NCI-H460 (cell line): Measurements from ENCODE around the gene BIK. TPM values are rescaled to one million over a fixed set of nuclear protein-coding genes. Genes with fewer than 3 reads are reported as not detected.

Experiments
- DNase-seq: peaks from one replicate; pipeline ENCODE4 v3.0.0-alpha.2; 2016; ENCODE audit warnings: low read depth; ENCODE audit errors: extremely low read depth
- total RNA-seq: library from RNA; depleted of rRNA; stranded (reverse); fragments of >200 nt; shearing (Covaris generic); gene quantifications from 2 replicates; pipeline ENCODE4 v1.2.3, GENCODE V29; 2014

BIK gene
- total RNA-seq, 1 experiment from 2014 or later: 0.74 TPM

DNA sequence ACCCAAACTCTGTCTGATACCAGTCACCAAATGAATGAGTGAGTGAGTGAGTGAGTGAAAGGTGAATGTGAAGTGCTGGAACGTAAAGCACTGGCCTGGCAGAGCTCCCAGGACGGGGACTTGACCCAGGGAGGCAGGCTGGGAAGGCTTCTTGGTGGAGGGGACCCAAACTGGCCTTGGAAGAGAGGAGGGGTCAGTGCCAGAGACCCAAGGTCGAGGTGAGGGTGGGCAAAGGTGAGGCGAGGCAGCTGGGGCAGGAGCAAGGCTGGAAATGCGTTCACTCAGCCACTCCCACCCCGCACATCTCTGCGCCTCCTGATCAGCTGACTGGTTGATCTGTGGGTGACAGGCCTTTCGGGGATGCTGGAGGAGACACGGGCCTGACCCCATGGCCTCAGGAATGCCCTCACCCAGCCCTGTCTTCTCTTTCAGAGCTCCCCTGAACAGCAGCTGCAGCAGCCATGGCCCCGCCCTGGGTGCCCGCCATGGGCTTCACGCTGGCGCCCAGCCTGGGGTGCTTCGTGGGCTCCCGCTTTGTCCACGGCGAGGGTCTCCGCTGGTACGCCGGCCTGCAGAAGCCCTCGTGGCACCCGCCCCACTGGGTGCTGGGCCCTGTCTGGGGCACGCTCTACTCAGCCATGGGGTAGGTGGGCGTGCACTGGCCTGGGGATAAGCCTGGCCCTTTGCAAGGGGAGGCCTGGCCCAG, 48.4 kb downstream of the BIK start:
- DNase-seq: no peak

DNA sequence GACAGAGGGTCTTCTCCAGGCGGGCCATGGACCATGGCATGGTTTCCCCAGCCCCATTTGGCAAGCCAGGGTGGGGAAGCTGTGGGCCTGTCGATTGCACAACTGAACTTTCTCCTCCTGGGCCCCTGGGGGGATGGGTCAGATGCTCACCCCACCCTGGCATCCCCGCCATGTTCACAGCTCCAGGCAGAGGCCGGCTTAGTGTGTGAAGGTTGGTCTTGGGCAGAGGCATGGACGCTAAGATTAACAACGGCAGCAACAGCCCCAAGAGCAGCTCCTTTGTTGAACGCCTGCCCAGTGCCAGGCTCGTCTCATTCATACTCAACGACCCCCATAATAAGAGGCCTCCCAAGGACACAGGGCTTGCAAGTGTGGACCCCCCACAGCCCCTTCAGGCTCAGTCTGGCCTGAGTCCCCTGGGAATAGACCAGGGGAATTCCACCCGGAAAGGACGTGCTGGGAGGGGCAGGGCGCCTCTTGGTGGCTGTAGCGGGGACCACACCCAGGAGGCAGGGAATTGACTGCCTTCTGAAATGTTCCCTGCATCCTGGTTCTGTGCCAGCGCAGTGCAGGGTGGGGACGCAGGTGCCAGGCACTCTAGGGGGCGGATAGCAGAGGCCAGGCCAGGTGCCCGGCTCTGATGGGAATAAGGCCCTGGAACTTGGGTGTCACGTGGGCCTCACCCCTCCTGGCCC, 49.1 kb downstream of the BIK start:
- DNase-seq: no peak

DNA sequence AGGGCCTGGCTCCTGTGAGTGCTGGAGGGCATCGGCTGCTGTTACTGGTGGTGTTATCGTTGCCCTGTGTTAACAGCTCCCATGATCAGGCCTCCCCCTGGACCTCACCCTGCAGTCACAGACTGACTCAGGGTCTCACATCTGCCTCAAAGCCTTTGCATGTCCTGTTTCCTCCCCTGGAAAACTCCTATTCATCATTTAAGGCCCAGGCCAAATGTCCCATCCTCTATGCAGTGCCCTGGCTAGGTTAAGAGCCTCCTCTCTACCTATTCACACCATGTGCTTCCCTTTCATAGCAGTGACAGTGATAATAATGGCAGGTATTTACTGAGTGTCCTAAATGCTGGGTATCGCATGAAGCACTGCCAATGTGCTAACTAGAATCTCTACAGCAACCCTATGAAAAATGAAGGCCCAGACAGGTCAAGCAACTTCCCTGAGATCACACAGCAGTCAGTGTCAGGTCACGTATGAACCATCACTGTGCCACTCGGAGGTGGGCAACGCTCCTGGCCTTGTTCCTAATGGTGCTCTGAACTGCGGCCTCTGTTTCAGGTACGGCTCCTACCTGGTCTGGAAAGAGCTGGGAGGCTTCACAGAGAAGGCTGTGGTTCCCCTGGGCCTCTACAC, 50.1 kb downstream of the BIK start:
- DNase-seq: no peak

DNA sequence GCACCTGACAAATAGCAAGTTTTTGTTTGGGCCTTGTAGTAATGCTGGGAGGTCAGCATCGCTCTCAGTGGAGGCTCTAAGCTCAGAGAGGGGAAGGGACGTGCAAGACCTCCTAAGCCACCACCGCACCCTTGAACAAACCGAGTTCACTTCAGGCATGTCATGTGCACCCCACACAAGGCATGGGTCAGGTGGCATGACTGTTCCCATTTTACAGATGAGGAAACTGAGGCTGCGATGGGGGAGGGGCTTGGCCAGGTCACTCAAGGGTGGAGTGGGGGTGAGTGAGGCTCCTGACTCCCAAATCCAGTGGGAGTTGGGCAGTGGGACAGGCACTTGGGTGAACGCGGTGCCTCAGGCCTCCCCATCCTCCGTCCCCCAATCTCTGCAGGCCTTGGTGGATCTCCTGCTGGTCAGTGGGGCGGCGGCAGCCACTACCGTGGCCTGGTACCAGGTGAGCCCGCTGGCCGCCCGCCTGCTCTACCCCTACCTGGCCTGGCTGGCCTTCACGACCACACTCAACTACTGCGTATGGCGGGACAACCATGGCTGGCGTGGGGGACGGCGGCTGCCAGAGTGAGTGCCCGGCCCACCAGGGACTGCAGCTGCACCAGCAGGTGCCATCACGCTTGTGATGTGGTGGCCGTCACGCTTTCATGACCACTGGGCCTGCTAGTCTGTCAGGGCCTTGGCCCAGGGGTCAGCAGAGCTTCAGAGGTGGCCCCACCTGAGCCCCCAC, 52.0 kb downstream of the BIK start:
- DNase-seq: no peak

DNA sequence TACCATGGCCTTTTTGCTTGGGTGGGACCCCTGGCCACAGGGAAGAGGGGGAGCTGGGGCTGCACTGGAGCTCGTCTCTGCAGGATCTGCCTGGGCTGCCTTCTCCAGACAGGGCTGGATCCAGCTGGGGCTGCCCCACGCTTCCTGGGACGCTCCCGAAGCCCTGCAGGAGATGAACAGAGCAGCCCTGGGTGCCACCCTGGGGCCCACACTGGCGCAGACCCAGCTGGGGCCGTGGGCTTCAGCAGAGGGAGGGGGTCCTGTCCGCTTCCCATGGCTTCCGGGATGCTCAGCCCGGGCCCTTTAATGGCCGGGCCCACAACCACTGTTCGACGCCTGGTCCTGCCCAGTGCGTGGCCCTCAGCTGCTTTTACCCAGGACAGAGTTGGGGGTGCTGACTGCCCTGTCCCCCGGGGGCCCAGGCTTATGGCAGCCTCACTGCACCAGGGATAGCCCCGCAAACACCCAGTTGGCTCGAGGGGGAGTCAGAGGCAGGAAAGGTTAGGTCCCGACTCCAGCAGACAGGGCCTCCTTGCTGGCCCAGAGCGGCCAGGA, 52.8 kb downstream of the BIK start:
- no peak for DNase-seq

DNA sequence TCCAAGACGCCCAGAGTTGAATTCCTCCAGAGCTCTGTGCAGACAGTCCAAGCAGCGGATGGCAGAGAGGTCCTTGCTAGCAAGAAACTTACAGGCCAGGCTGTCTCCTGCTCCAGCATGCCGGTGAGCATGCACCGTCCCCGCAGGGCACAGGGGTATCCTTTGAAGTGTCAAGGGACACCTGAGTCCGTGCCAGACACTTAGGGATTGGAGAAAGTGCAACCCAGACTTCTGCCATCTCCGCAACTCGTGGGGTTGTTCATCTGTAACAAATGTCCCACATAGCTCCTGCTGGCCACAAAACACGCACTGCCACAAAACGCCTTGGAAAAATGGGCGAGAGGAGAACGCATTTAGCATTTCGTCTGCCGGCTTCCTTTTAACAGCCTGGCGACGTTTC, 54.1 kb downstream of the BIK start:
- no peak for DNase-seq

DNA sequence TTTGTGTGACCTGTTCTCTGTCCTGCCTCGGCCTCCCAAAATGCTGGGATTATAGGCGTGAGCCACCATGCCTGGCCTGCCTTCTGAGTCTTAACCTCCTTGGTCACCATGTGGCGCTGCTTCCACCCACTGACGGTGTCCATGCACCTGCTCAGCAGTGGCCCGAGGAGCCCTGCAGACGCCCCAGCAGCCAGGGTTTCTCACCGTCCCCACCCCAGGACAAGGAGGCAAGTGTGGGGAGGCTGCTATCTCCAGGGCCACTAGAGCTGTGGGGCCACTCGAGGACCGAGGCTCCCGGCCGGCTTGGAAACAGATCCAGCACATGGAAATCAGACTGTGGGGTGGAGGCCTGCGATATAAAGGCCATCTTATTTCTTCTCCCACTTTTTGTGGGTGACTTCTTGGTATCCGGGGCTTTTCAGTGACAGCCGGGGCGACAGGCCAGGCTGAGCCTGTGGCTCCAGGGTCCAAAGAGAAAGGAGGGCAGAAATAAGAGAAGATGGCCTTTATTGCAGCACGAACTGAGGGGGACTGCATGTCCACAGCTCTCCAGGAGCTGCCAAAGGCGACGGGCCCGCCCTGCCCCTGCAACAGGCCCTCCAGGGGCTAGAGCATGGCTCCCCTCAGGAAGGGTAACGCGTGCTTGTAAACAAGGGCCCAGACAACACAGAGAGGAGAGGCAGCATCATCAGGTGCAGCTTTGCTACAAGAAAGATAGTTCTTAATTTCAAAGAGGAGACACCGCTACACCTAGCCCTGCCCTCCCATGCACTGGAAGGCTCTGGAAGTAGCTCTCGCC, 55.8 kb downstream of the BIK start:
- DNase-seq: no peak

DNA sequence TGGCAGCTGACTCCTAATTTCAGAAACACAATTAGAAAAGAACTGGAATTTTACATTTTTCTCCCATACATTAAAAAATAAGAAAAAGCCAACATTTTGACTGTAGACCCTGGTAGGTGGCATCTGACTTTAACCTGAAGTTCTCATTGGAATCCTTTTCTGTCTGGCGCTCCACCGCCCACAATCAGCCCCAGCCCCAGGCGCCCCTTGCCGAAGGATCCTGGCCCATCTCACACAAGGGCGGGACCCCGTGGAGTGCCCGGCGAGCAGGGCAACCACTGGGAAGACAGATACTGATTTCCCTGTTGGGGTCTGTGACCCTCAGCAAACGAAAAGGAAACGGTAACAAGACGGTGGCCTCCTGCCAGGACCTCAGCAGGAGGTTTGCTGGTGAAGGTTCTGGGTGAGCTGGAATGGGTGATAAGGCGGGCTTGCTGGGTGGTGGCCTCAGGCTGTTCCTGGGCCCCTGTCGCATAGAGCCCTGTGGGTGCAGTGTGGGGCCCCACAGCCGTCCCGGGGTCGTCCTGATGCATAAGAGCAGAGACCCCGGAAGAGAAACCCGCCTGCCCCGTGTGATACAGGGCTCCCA, 56.5 kb downstream of the BIK start:
- DNase-seq: no peak

DNA sequence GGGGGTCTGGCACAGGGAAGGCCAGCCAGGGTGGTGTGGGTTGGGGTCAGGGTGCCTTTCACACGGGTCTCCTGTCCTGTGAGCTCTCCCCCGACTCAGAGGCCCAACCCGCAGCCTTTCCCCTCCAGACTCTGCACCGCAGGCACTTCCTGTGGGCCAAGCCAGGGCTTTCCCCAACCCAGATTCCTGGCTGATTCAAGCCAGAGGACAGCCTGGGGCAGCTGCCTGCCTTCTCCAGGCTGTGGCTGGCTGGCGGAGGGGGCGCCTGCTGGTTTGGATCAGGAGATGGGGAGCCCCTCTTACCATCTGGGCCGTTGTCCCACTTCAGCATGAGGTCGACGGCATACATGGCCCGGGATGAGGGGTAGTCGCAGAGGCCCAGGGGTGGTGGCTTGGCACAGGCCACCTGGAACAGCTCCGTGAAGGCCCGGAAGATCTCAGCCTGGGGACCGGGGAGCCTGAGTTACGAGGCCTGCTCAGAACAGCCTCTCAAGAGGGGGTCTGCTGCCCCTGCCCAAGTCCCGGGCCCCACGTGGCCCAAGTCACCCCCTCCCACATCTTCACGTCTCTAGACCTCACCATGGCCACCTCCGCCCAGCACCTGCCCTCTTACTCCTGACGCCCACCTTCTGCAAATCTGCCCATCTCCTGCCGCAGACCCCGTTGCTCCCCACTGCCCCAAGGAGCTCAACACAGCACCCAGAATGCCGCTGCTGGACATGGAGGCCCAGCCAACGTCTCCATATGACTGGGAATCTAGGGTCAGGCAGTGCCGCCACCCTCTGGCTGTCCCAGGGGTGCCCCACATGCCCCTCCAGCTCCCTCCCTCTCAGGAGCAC, 58.1 kb downstream of the BIK start:
- no peak for DNase-seq

DNA sequence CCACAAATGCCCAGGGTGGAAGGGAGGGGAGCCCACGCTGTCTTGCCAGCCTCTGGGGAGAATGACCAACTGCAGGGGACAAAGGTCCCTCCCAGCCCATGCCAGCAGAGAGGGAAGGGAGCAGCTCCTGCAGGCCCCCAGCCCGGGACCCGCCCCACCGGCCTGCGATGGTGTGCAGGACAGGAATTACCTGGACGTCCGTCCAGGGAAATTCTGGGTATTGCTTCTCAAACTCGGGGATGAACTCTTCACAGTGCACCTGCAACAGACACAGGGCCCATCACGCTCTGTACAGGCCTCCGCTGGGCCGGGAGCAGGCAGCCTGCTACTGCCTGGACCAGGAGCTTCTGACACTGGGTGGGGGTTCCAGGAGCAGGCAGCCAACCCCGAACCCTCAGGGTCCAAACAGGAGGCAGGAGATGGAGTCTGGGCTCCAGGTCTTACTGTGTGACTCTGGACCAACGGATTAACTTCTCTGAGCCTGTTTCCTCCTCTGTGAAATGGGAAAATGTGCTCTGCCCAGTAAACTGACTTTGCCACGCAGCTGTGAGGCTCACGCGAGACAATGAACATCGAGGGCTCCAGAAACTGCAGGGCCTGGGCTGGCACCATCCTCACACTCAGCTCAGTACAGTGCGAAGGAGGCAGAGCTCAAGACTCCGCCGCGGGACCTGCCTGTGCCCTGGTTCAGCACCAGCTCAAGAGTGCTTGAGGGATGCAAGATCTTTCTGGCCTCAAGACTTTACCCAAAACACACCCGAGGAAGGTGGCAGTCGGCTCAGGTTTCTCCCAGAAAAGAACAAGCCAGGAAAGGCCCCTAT, 59.0 kb downstream of the BIK start:
- no peak for DNase-seq

DNA sequence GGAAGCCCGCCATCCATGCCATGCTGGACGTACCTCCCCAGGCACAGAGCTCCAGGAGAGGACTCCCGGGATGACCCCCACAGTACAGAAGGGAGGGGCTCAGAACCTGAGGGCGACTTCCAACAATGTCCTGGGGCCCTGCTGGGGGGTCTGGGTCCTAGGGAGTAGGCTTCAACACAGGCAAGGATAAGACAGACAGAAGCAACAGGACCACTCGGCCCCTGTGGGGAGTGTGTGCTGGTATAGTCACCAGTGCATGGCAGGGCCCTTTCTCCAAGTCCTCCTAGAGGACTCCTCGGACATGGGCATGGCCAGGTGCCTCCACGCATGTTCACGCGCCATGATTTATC, 59.6 kb downstream of the BIK start:
- no peak for DNase-seq

DNA sequence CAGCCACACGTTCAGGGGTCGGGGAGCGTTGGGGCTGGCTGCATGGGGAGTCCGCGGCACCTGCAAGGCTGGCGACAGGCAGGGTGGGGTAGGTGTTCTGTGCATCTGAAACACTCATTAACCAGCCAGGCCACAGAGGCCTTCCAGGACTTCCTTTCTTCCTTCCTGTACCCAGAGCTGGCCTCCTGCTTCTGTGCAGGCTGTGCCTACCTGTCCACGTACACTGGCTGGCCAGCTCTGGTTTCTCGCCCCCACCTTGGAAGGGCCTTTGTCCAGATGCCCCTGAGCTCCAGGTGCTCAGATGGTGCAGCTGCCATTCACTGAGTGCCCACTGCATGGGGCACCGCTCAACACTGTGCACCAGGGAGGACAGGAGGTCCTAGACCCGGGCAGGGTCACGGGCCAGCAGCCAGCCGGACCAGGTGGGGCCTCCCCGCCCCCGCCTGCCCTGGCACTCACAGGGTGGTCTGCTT, 60.5 kb downstream of the BIK start:
- DNase-seq: no peak

DNA sequence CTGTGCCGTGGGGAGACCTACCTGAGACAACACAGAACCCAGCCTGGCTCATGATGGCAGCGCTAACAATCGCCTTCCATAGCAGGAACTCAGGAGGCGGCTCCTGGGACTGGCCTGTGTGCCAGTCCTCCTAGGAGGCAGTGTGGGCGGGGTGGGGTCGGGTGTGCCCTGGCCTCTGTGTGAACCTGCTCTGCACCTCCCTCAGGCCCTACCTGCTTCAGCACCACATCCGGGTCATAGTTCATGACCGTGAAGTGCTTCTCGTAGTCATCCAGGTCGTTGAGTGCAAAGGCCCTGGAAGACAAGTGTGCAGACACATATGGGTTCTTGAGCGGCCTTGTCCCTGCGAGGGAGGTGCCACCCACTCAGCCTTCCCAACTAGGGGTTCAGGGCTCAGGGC, 61.1 kb downstream of the BIK start:
- DNase-seq: no peak

DNA sequence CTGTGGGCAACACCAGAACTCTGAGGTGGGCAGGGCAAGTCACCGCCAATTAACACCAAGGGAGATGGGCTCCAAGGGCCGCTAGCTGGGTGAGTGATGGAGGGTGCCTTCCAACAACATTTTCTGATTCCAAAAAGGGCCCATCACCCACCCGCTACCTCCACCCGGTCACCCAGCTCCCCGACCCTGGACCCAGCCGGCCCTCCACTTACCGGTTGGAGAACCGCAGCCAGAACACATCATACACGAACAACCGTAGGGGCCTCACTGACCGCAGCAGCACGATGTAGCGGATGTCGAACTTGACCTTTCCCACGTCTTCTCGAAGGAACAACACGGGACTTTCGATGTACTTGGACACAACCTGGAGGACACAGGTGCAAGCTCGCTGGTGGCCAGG, 61.6 kb downstream of the BIK start:
- DNase-seq: no peak

DNA sequence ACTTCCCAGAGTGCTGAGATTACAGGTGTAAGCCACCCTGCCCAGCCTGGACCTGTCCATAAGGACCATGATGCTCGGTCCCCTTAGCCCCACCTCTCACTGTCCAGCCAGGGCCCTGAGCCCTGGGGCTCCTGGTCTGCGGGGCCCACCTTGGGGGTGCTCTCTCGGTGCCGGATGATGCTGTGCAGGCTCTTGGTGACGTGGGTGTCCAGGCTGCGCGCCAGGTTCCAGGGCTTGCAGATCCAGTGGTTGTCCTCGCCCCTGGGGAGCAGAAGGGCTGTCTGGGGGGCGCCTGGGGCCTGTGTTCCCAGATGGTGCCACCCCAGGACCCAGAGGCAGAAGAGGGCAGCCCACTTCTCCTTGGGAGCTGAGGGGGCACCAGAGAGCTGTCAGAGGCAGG, 63.0 kb downstream of the BIK start:
- no peak for DNase-seq

DNA sequence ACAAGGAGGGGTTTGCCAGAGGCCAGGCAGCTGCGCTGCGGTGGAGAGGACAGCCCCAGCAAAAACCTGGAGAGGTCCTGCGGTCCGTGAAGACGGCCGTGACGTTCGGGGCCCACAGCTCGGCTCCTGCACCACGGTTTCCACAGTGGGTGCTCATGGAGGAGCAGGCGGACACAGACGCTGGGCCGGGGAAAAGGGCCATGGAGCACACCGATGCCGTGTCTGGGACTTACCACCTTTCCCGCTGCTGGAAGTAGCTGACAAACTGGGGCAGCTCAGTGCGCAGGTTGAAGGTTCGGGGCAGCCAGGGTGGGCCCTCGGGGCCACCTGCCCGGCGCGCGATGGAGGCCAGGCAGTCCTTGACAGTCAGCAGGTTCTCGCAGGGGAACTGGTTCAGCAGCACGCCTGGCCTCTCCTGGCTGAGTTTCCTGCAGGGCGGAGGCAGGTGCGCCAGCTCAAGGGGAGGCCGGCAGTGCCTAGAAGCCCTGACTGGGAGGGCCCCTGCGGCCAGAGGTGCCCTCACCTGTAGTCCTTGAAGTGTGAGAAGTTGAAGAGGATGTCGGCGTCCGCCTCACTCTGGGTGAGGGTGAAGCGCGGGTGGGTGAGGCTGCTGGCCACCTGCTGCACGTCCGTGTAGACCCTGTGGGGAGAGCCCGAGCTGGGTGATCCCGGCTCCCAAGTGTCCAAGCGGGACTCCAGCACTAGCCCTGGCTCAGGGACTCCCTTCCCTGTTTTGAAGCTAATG, 63.6 kb downstream of the BIK start:
- no peak for DNase-seq

DNA sequence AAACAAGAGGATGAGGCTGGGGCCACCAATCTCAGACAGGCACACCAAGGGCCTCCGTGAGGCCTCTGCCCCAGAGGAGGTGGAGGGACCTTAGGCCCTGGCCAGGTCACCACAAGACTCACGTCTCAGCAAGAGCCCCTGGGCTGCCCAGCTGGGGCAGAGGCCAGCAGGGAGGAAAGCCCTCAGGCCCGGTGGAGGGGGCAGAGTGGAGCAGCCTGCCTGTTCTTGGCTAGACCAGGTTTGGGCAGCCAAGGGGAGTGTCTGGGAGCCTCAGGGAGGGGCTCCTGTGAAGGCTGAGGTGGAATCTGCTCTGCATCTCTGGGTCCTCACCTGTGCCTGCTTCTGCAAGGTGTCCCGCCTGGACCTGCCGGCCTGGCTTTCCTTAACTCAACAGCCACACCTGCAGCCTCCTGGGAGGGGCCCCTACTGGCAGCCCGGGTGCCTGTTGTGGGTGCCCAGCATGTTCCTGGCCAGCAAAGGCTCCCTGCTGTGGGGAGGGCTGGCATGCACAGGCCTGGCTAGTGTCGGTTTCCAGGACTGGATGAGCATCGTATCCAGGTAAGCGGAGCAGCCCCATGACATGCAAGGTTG, 64.5 kb downstream of the BIK start:
- no peak for DNase-seq
